ENCODE results near the gene GJD4.

The GJD4 gene, protein sequence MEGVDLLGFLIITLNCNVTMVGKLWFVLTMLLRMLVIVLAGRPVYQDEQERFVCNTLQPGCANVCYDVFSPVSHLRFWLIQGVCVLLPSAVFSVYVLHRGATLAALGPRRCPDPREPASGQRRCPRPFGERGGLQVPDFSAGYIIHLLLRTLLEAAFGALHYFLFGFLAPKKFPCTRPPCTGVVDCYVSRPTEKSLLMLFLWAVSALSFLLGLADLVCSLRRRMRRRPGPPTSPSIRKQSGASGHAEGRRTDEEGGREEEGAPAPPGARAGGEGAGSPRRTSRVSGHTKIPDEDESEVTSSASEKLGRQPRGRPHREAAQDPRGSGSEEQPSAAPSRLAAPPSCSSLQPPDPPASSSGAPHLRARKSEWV

GRCh38 chr10:35605191-35605590 lies at the start of gene GJD4:
Gene GJD4, plus strand, starts transcription at chr10:35605341. Its CDS starts 227 bp downstream, at chr10:35605568.
- Histone ChIP-seq H3K4me1 (ENCODE audit: insufficient read depth, poor library complexity, severe bottlenecking) (no peaks in the 10 kb centered on the region), H3K4me3 (ENCODE audit: severe bottlenecking) (no peak within 1 kb of the TSS), H3K36me3 (ENCODE audit: low read depth) (no peaks in the 10 kb centered on the region), H3K27me3 (ENCODE audit: insufficient read depth, poor library complexity, severe bottlenecking) (no peaks in the 10 kb centered on the region), H3K9me3 (ENCODE audit: severe bottlenecking) (no peaks in the 10 kb centered on the region), H3K27ac (ENCODE audit: poor library complexity, severe bottlenecking) (no peak within 1 kb of the TSS)
- TF ChIP-seq, protein P1, sequence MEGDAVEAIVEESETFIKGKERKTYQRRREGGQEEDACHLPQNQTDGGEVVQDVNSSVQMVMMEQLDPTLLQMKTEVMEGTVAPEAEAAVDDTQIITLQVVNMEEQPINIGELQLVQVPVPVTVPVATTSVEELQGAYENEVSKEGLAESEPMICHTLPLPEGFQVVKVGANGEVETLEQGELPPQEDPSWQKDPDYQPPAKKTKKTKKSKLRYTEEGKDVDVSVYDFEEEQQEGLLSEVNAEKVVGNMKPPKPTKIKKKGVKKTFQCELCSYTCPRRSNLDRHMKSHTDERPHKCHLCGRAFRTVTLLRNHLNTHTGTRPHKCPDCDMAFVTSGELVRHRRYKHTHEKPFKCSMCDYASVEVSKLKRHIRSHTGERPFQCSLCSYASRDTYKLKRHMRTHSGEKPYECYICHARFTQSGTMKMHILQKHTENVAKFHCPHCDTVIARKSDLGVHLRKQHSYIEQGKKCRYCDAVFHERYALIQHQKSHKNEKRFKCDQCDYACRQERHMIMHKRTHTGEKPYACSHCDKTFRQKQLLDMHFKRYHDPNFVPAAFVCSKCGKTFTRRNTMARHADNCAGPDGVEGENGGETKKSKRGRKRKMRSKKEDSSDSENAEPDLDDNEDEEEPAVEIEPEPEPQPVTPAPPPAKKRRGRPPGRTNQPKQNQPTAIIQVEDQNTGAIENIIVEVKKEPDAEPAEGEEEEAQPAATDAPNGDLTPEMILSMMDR (IDR thresholded peaks at IDR 0.05; ENCODE audit: poor library complexity, severe bottlenecking) = no peak
- ATAC-seq (ENCODE audit: low read depth) = no peak
- no peak for DNase-seq (ENCODE audit: low spot score)

GRCh38 chr10:35555962-35556930 lies 48.9 kb upstream of the GJD4 start:
- Histone ChIP-seq H3K4me1 (ENCODE audit: insufficient read depth, poor library complexity, severe bottlenecking) (peaks cover 14% of the 10 kb centered on the region), H3K9me3 (ENCODE audit: severe bottlenecking) (no peaks in the 10 kb centered on the region), H3K27ac (ENCODE audit: poor library complexity, severe bottlenecking) (no peak overlapping the region), H3K27me3 (ENCODE audit: insufficient read depth, poor library complexity, severe bottlenecking) (no peaks in the 10 kb centered on the region), H3K4me3 (ENCODE audit: severe bottlenecking) (no peak overlapping the region), H3K36me3 (ENCODE audit: low read depth) (peaks cover 31% of the 10 kb centered on the region)
- peak; percentile 63; the same call in 2 of the 3 replicates for ATAC-seq (ENCODE audit: low read depth)
- TF ChIP-seq, protein P1 (IDR thresholded peaks at IDR 0.05; ENCODE audit: poor library complexity, severe bottlenecking) = no peak
- no peak for DNase-seq (ENCODE audit: low spot score)

GRCh38 chr10:35558276-35558675 lies 46.9 kb upstream of the GJD4 start:
- ATAC-seq (ENCODE audit: low read depth) = no peak
- no peak overlapping the region for H3K4me3 ChIP-seq (ENCODE audit: severe bottlenecking)
- H3K4me1 ChIP-seq (ENCODE audit: insufficient read depth, poor library complexity, severe bottlenecking) = peaks cover 5% of the 10 kb centered on the region
- no peaks in the 10 kb centered on the region for H3K27me3 ChIP-seq (ENCODE audit: insufficient read depth, poor library complexity, severe bottlenecking)
- TF ChIP-seq, protein P1 (IDR thresholded peaks at IDR 0.05; ENCODE audit: poor library complexity, severe bottlenecking) = no peak
- DNase-seq (ENCODE audit: low spot score) = no peak
- H3K36me3 ChIP-seq (ENCODE audit: low read depth) = peaks cover 16% of the 10 kb centered on the region
- no peak overlapping the region for H3K27ac ChIP-seq (ENCODE audit: poor library complexity, severe bottlenecking)
- H3K9me3 ChIP-seq (ENCODE audit: severe bottlenecking) = no peaks in the 10 kb centered on the region

DNA sequence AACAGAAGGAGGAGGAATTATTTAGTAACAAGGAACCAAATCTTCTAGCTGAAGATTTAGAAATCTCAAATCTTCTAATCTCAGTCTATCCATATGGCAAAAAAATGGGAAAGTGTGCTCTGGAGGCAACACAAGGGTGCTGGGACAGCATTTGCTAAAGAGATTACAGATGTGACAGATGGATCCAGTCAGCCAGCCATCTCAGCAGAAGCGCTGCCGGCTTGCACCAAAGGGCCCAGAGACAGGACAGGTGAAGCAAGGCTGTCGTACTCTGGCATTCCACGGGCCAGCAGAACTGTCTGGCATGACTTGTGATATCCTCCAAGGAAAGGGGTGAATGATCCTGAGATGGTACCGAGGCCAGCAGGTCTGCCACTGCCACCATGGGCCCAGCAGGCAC lies 45.7 kb upstream of the GJD4 start:
- no peak for DNase-seq (ENCODE audit: low spot score)
- H3K4me3 ChIP-seq (ENCODE audit: severe bottlenecking) = no peak overlapping the region
- no peak for ATAC-seq (ENCODE audit: low read depth)
- no peaks in the 10 kb centered on the region for H3K27me3 ChIP-seq (ENCODE audit: insufficient read depth, poor library complexity, severe bottlenecking)
- no peak overlapping the region for H3K27ac ChIP-seq (ENCODE audit: poor library complexity, severe bottlenecking)
- peaks cover 8% of the 10 kb centered on the region for H3K36me3 ChIP-seq (ENCODE audit: low read depth)
- H3K4me1 ChIP-seq (ENCODE audit: insufficient read depth, poor library complexity, severe bottlenecking) = peaks cover 5% of the 10 kb centered on the region
- TF ChIP-seq, protein P1 (IDR thresholded peaks at IDR 0.05; ENCODE audit: poor library complexity, severe bottlenecking) = no peak
- H3K9me3 ChIP-seq (ENCODE audit: severe bottlenecking) = no peaks in the 10 kb centered on the region

Measured in RWPE2 (cell line).